Cardiac muscle cell (in vitro differentiated cells and primary cell): ENCODE measurements around the gene FKBP2. TPM values are rescaled to one million over a fixed set of nuclear protein-coding genes. Genes with fewer than 3 reads are reported as not detected.

Source experiments
- DNase-seq, 2 donors: peaks; one replicate each; pipeline versions ENCODE4 v3.0.0 to v3.0.0-alpha.2; 2010 to 2017; ENCODE audit warnings: low read depth in 1 of 2, low spot score in 1 of 2
- H3K27ac ChIP-seq: fragments of 200-600 bp; sonication (generic); 2 replicates; pipeline ENCODE4 v1.5.1; 2016
- H3K27me3 ChIP-seq: fragments of 200-600 bp; sonication (generic); 2 replicates; pipeline ENCODE4 v1.6.0; 2016; ENCODE audit warnings: control low read depth
- H3K36me3 ChIP-seq: fragments of 200-600 bp; sonication (generic); 2 replicates; pipeline ENCODE4 v1.5.1; 2016; ENCODE audit warnings: control low read depth
- H3K4me1 ChIP-seq: fragments of 200-600 bp; sonication (generic); 2 replicates; pipeline ENCODE4 v1.8.1; 2017; ENCODE audit warnings: low read depth, mild to moderate bottlenecking, mixed run types
- H3K4me3 ChIP-seq: fragments of 200-600 bp; sonication (generic); 2 replicates; pipeline ENCODE4 v1.5.1; 2016; ENCODE audit warnings: mild to moderate bottlenecking
- H3K9me3 ChIP-seq: fragments of 200-600 bp; sonication (generic); 2 replicates; pipeline ENCODE4 v1.5.1; 2017; ENCODE audit warnings: low read depth, mild to moderate bottlenecking, control low read depth
- polyA plus RNA-seq: library from polyadenylated mRNA; unstranded; fragments of >200 nt; fragmentation: Nextera tagmentation; extraction: Ambion mirVana; gene quantifications from 2 replicates; pipeline ENCODE4 v1.2.1, GENCODE V29; 2016
- total RNA-seq: library from RNA; depleted of rRNA; stranded (reverse); fragments of >200 nt; gene quantifications from 2 replicates; pipeline ENCODE4 v1.2.3, GENCODE V29; 2016
- TF ChIP-seq, protein P1 (sequence below): IDR thresholded peaks from 2 replicates; pipeline ENCODE4 v1.5.1; 2012; ENCODE audit warnings: low read depth, mild to moderate bottlenecking, low read length

FKBP2 gene
- total and polyA plus RNA-seq, 2 experiments from 2014 or later: 102 to 321 TPM

GRCh38 chr11:64237484-64237951 is 3.4 kb upstream of the FKBP2 start:
- Histone ChIP-seq H3K27ac (no peak overlapping the region), H3K27me3 (no peaks in the 10 kb centered on the region), H3K9me3 (no peaks in the 10 kb centered on the region), H3K4me1 (peaks cover 11% of the 10 kb centered on the region), H3K36me3 (peaks cover 3% of the 10 kb centered on the region), H3K4me3 (no peak overlapping the region)
- TF ChIP-seq, protein P1, sequence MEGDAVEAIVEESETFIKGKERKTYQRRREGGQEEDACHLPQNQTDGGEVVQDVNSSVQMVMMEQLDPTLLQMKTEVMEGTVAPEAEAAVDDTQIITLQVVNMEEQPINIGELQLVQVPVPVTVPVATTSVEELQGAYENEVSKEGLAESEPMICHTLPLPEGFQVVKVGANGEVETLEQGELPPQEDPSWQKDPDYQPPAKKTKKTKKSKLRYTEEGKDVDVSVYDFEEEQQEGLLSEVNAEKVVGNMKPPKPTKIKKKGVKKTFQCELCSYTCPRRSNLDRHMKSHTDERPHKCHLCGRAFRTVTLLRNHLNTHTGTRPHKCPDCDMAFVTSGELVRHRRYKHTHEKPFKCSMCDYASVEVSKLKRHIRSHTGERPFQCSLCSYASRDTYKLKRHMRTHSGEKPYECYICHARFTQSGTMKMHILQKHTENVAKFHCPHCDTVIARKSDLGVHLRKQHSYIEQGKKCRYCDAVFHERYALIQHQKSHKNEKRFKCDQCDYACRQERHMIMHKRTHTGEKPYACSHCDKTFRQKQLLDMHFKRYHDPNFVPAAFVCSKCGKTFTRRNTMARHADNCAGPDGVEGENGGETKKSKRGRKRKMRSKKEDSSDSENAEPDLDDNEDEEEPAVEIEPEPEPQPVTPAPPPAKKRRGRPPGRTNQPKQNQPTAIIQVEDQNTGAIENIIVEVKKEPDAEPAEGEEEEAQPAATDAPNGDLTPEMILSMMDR: no peak
- no peak for DNase-seq

DNA sequence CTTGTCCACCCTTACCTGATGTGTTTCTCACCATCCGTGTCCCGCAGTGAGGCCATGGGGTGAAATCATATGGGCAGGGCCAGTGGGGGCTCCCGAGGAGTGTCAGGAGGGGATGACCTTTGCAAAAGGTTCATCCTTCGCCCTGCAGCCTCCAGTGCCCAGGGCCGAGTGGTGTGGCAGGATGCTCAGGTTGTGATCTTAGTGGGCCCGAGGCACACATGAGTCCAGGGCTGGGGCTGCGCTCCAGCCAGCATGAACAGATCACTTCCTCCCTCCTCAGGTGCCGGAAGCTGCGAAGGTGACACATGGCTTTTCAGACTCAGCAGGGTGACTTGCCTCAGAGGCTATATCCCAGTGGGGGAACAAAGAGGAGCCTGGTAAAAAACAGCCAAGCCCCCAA is 2.8 kb upstream of the FKBP2 start:
- Histone ChIP-seq H3K4me3 (no peak overlapping the region), H3K9me3 (no peaks in the 10 kb centered on the region), H3K36me3 (peaks cover 3% of the 10 kb centered on the region), H3K27me3 (no peaks in the 10 kb centered on the region), H3K27ac (no peak overlapping the region), H3K4me1 (peaks cover 11% of the 10 kb centered on the region)
- DNase-seq: no peak
- TF ChIP-seq, protein P1: no peak

DNA sequence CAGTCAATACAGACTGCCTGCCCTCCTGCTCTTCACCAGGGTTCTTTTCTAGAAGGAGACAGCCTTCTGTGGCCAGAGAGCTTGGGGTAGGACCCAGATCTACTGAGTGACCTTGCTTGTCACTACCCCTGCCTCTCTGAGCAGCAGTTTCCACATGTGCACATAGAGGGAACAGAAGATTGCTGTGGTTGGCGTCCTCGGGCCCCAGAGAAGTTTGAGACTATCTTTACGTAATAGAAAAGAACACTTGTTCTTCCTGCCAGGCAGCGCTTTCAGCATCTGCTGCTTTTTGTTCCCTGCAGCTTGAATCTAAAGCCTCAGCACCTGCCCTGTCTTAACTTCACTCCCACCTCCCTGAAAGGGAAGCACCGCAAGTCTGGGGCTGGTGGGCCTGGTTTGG is 1.9 kb upstream of the FKBP2 start:
- DNase-seq: no peak
- Histone ChIP-seq H3K27ac (no peak overlapping the region), H3K36me3 (peaks cover 3% of the 10 kb centered on the region), H3K9me3 (no peaks in the 10 kb centered on the region), H3K27me3 (no peaks in the 10 kb centered on the region), H3K4me3 (no peak overlapping the region), H3K4me1 (peaks cover 5% of the 10 kb centered on the region)
- TF ChIP-seq, protein P1: no peak

GRCh38 chr11:64239662-64240434 is 1.0 kb upstream of the FKBP2 start:
- peaks cover 5% of the 10 kb centered on the region for H3K4me1 ChIP-seq
- no peaks in the 10 kb centered on the region for H3K9me3 ChIP-seq
- H3K27ac ChIP-seq: peak overlapping the region; percentile 96
- no peak for DNase-seq
- peak overlapping the region; percentile 86 for H3K4me3 ChIP-seq
- TF ChIP-seq, protein P1: no peak
- H3K27me3 ChIP-seq: no peaks in the 10 kb centered on the region
- peaks cover 3% of the 10 kb centered on the region for H3K36me3 ChIP-seq

DNA sequence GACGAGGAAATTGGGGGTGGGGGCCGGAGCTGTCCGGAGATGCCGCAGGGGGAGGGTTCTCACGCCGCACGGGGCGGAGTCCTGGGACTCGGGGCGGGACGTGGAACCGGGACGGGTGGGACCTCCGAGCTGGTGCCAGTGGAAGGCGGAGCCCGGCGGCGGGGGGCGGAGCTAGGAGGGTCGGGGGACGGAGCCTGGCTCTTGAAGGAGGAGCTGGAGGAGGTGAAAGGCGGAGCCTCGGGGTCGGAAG is 271 bp downstream of the FKBP2 start:
- H3K4me1 ChIP-seq: peaks cover 5% of the 10 kb centered on the region

More for the DNA sequence above, 271 bp downstream of the FKBP2 start:
- DNase-seq: peak in 1 of 2 donors; percentile 100
- Histone ChIP-seq H3K27me3 (no peaks in the 10 kb centered on the region), H3K36me3 (peaks cover 3% of the 10 kb centered on the region), H3K27ac (peak overlapping the region; percentile 96), H3K9me3 (no peaks in the 10 kb centered on the region), H3K4me3 (peak overlapping the region; percentile 86)
- TF ChIP-seq, protein P1: no peak
